Right lobe of liver (tissue), 4 donors: ENCODE measurements around the gene NTNG2.

Experiments
- CTCF ChIP-seq, 4 donors: fragments of 200-600 bp in 3 of 4; fragments of 450-650 bp in 1 of 4; IDR thresholded peaks; one replicate each; pipeline versions ENCODE4 v1.5.1 to v1.8.0; 2016 to 2022; ENCODE audit warnings: antibody characterized with exemption in 4 of 4, mild to moderate bottlenecking in 2 of 4
- POLR2A ChIP-seq: fragments of 450-650 bp; IDR thresholded peaks from one replicate; pipeline ENCODE4 v1.6.1; 2017; ENCODE audit warnings: antibody characterized with exemption, mild to moderate bottlenecking
- donor health status: DM: no; HTN: no; CAD: no.
- donor health status: DM: no; HTN: no; CAD: no.
- donor health status: DM: no; HTN: yes; CAD: no.

- TF ChIP-seq CTCF (IDR thresholded peaks at IDR 0.05) (no peak), POLR2A (no peak)
Observed at GRCh38 chr9:132185073-132186009, 23.5 kb downstream of the NTNG2 start.
